Trophoblast cell (in vitro differentiated cells and primary cell): ENCODE measurements around the gene SNRPA1.

Experiments used
- DNase-seq, 2 donors: peaks; one replicate each; pipeline ENCODE4 v3.0.0-alpha.2; 2016
- H2AFZ ChIP-seq: 2 replicates; pipeline ENCODE4 v1.6.1; 2013; ENCODE audit warnings: low read length, moderate library complexity, mild to moderate bottlenecking; ENCODE audit not compliant: insufficient read depth, poor library complexity
- H2AK5ac ChIP-seq: 2 replicates; pipeline ENCODE4 v1.6.1; 2013; ENCODE audit warnings: mild to moderate bottlenecking, low read length
- H2BK120ac ChIP-seq: 2 replicates; pipeline ENCODE4 v1.6.1; 2013; ENCODE audit warnings: low read length, mild to moderate bottlenecking, moderate library complexity; ENCODE audit not compliant: insufficient read depth, poor library complexity
- H2BK12ac ChIP-seq: 2 replicates; pipeline ENCODE4 v1.6.1; 2013; ENCODE audit warnings: mild to moderate bottlenecking, low read length, moderate library complexity
- H2BK5ac ChIP-seq: 2 replicates; pipeline ENCODE4 v1.6.1; 2013; ENCODE audit warnings: low read length, low read depth, moderate library complexity, mild to moderate bottlenecking; ENCODE audit not compliant: poor library complexity
- H3K14ac ChIP-seq: 2 replicates; pipeline ENCODE4 v1.6.1; 2013; ENCODE audit warnings: mild to moderate bottlenecking, low read length
- H3K18ac ChIP-seq: 2 replicates; pipeline ENCODE4 v1.6.1; 2013; ENCODE audit warnings: mild to moderate bottlenecking, low read length
- H3K23ac ChIP-seq: 2 replicates; pipeline ENCODE4 v1.6.1; 2013; ENCODE audit warnings: low read length
- H3K27ac ChIP-seq: 2 replicates; pipeline ENCODE4 v1.5.1; 2013; ENCODE audit warnings: low read depth, mild to moderate bottlenecking, inconsistent platforms, low read length, moderate library complexity
- H3K27me3 ChIP-seq: 2 replicates; pipeline ENCODE4 v1.6.1; 2013; ENCODE audit warnings: inconsistent platforms, mild to moderate bottlenecking, low read length, moderate library complexity; ENCODE audit not compliant: insufficient read depth
- H3K36me3 ChIP-seq, 2 experiments: 1 replicate in 1 of 2; 2 replicates in 1 of 2; pipeline ENCODE4 v1.6.1; 2013; ENCODE audit warnings: low read length in 2 of 2, mild to moderate bottlenecking in 2 of 2, moderate library complexity in 1 of 2; ENCODE audit not compliant: insufficient read depth in 2 of 2, control insufficient read depth in 1 of 2
- H3K4ac ChIP-seq: 2 replicates; pipeline ENCODE4 v1.6.1; 2013; ENCODE audit warnings: low read depth, mild to moderate bottlenecking, low read length, moderate library complexity
- H3K4me1 ChIP-seq, 2 experiments: 1 replicate in 1 of 2; 2 replicates in 1 of 2; pipeline ENCODE4 v1.6.1; 2013; ENCODE audit warnings: low read length in 2 of 2, mild to moderate bottlenecking in 2 of 2, moderate library complexity in 1 of 2; ENCODE audit not compliant: insufficient read depth in 2 of 2, control insufficient read depth in 1 of 2
- H3K4me2 ChIP-seq: 2 replicates; pipeline ENCODE4 v1.6.1; 2013; ENCODE audit warnings: inconsistent platforms, mild to moderate bottlenecking, low read length, moderate library complexity
- H3K4me3 ChIP-seq: 2 replicates; pipeline ENCODE4 v1.5.1; 2013; ENCODE audit warnings: mild to moderate bottlenecking, low read depth, low read length, inconsistent platforms
- H3K79me1 ChIP-seq: one replicate; pipeline ENCODE4 v1.6.1; 2013; ENCODE audit warnings: low read length
- H3K79me2 ChIP-seq: 2 replicates; pipeline ENCODE4 v1.6.1; 2013; ENCODE audit warnings: low read length, mild to moderate bottlenecking; ENCODE audit not compliant: control insufficient read depth, insufficient read depth, poor library complexity
- H3K9ac ChIP-seq: 2 replicates; pipeline ENCODE4 v1.6.1; 2013; ENCODE audit warnings: mild to moderate bottlenecking, low read length
- H3K9me3 ChIP-seq: 2 replicates; pipeline ENCODE4 v1.6.1; 2013; ENCODE audit warnings: low read depth, mild to moderate bottlenecking, control low read depth, inconsistent platforms, low read length; ENCODE audit not compliant: insufficient read depth
- H4K12ac ChIP-seq: 2 replicates; pipeline ENCODE4 v1.6.1; 2013; ENCODE audit warnings: low read depth, mild to moderate bottlenecking, low read length, moderate library complexity
- H4K8ac ChIP-seq: 2 replicates; pipeline ENCODE4 v1.6.1; 2013; ENCODE audit warnings: low read depth, mild to moderate bottlenecking, low read length, moderate library complexity
- H4K91ac ChIP-seq: one replicate; pipeline ENCODE4 v1.6.1; 2013; ENCODE audit warnings: low read depth, mild to moderate bottlenecking, low read length, moderate library complexity
- WGBS: extraction: QIAGEN DNeasy Blood & Tissue Kit; methylation state at CpG from one replicate; pipeline ENCODE4 v1.1.7; 2013; ENCODE audit warnings: missing lambda C conversion rate; ENCODE audit not compliant: insufficient read length, insufficient coverage; ENCODE audit errors: extremely low coverage; 5-methylcytosine and 5-hydroxymethylcytosine counted together

The SNRPA1 gene

GRCh38 chr15:101232677-101233076, 62.4 kb downstream of the SNRPA1 start:
- H3K4ac ChIP-seq: no peak overlapping the region
- H3K4me3 ChIP-seq: no peak overlapping the region
- no peak overlapping the region for H3K4me2 ChIP-seq
- no peak overlapping the region for H3K9ac ChIP-seq
- no peak overlapping the region for H2BK12ac ChIP-seq
- H4K12ac ChIP-seq: no peak overlapping the region
- no peak overlapping the region for H2BK120ac ChIP-seq
- peaks cover 8 to 16% of the 10 kb centered on the region in 2 experiments for H3K36me3 ChIP-seq
- H3K23ac ChIP-seq: no peak overlapping the region
- no peak overlapping the region for H3K14ac ChIP-seq
- no peak overlapping the region for H3K27ac ChIP-seq
- no peak overlapping the region for H3K18ac ChIP-seq
- no peak overlapping the region for H4K8ac ChIP-seq
- H3K4me1 ChIP-seq: no peaks in the 10 kb centered on the region
- H3K79me2 ChIP-seq: peaks cover 2% of the 10 kb centered on the region
- no peak for DNase-seq
- no peaks in the 10 kb centered on the region for H3K79me1 ChIP-seq
- no peak overlapping the region for H2BK5ac ChIP-seq
- H2AK5ac ChIP-seq: no peak overlapping the region
- H3K27me3 ChIP-seq: no peaks in the 10 kb centered on the region
- WGBS: no CpG with 5 or more reads among the region's 5 CpGs
- no peak overlapping the region for H4K91ac ChIP-seq
- no peaks in the 10 kb centered on the region for H3K9me3 ChIP-seq
- H2AFZ ChIP-seq: no peak overlapping the region
